MM.1S (cell line): ENCODE results near the gene OR52B4.

Source experiments
- CTCF ChIP-seq: fragments of 300-600 bp; sonication (generic); IDR thresholded peaks from 2 replicates; pipeline ENCODE4 v1.5.1; 2016; ENCODE audit warnings: antibody characterized with exemption, low read length, mixed read lengths
- EZH2 ChIP-seq: fragments of 300-600 bp; sonication (generic); optimal IDR thresholded peaks from 2 replicates; pipeline ENCODE3; 2017; ENCODE audit warnings: low read depth, mild to moderate bottlenecking, antibody characterized with exemption, low read length, mixed read lengths
- EZH2phosphoT487 ChIP-seq: fragments of 300-600 bp; sonication (generic); IDR thresholded peaks from 2 replicates; pipeline ENCODE4 v1.6.1; 2018; ENCODE audit warnings: antibody characterized with exemption, low read length

DNA sequence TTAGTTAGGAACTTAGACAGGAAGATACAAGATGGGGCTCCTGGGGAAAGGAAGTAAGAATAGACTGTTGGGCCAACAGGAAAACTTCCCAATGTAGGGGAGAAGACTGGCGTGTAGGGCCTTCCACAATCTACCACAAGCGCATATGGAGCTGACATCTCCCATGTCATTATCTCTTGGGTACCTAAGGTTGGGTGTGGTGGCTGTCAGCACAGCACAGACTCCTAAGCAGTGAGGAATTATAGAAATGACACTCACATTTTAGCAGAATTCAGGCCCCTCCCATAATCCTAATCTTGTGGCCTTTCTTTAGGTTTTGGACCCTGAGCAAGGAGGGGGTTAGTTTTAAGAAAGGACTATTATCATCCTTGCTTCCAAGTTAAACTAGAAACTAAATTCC is 13.7 kb upstream of the OR52B4 start:
- TF ChIP-seq EZH2 (no peak), EZH2phosphoT487 (no peak), CTCF (no peak)
